HepG2 (cell line): ENCODE measurements around the gene NPDC1. TPM values are rescaled to one million over a fixed set of nuclear protein-coding genes. Genes with fewer than 3 reads are reported as not detected.

Experiments
- ARNT2 ChIP-seq: sonication (generic); formaldehyde crosslinking; IDR thresholded peaks from 2 replicates; pipeline ENCODE4 v1.8.0; 2022; ENCODE audit warnings: mild to moderate bottlenecking, low read depth, missing genetic modification reagents, moderate library complexity
- BCLAF1 ChIP-seq: fragments of 450-650 bp; IDR thresholded peaks from 2 replicates; pipeline ENCODE4 v1.6.1; 2017; ENCODE audit warnings: mild to moderate bottlenecking
- DZIP1 ChIP-seq: sonication (generic); formaldehyde crosslinking; IDR thresholded peaks from 2 replicates; pipeline ENCODE4 v1.5.0; 2020; ENCODE audit warnings: mild to moderate bottlenecking, missing genetic modification reagents
- ETS1 ChIP-seq: sonication (generic); formaldehyde crosslinking; IDR thresholded peaks from 2 replicates; pipeline ENCODE4 v1.4.0; 2020; ENCODE audit warnings: missing genetic modification reagents
- ETV5 ChIP-seq: IDR thresholded peaks from 2 replicates; pipeline ENCODE4 v1.6.1; 2018; ENCODE audit warnings: missing biosample characterization, missing genetic modification reagents, inconsistent platforms, borderline replicate concordance
- FLYWCH1 ChIP-seq: sonication (generic); formaldehyde crosslinking; IDR thresholded peaks from 2 replicates; pipeline ENCODE4 v1.8.1; 2023; ENCODE audit warnings: mild to moderate bottlenecking, missing genetic modification reagents
- NCOR1 ChIP-seq: fragments of 200-600 bp; sonication (generic); IDR thresholded peaks from 2 replicates; pipeline ENCODE4 v1.7.0; 2017; ENCODE audit warnings: antibody characterized with exemption, low read length, borderline replicate concordance
- POLR2A ChIP-seq, 2 experiments: IDR thresholded peaks; 2 replicates each; pipeline ENCODE4 v1.6.1; 2011; ENCODE audit warnings: low read depth in 2 of 2, low read length in 2 of 2, mild to moderate bottlenecking in 1 of 2, moderate library complexity in 1 of 2; ENCODE audit not compliant: insufficient read depth in 1 of 2
- SMAD9 ChIP-seq: sonication (generic); formaldehyde crosslinking; IDR thresholded peaks from 2 replicates; pipeline ENCODE4 v1.5.1; 2020; ENCODE audit warnings: mild to moderate bottlenecking, missing genetic modification reagents
- STAT6 ChIP-seq: sonication (generic); formaldehyde crosslinking; IDR thresholded peaks from 2 replicates; pipeline ENCODE4 v1.4.0; 2020; ENCODE audit warnings: missing genetic modification reagents, mild to moderate bottlenecking, borderline replicate concordance
- TGIF2 ChIP-seq: IDR thresholded peaks from 2 replicates; pipeline ENCODE4 v1.6.1; 2016; ENCODE audit warnings: control low read depth, missing compliant biosample characterization
- ZBTB39 ChIP-seq: sonication (generic); formaldehyde crosslinking; IDR thresholded peaks from 2 replicates; pipeline ENCODE4 v1.5.0; 2020; ENCODE audit warnings: missing genetic modification reagents
- ZNF124 ChIP-seq: sonication (generic); formaldehyde crosslinking; IDR thresholded peaks from 2 replicates; pipeline ENCODE4 v1.4.0; 2020; ENCODE audit warnings: missing genetic modification reagents
- ZNF205 ChIP-seq: IDR thresholded peaks from 2 replicates; pipeline ENCODE4 v1.6.1; 2018; ENCODE audit warnings: missing biosample characterization, missing genetic modification reagents
- ZNF225 ChIP-seq: sonication (generic); formaldehyde crosslinking; IDR thresholded peaks from 2 replicates; pipeline ENCODE4 v1.4.0; 2020; ENCODE audit warnings: mild to moderate bottlenecking, missing genetic modification reagents
- ZNF230 ChIP-seq: sonication (generic); formaldehyde crosslinking; IDR thresholded peaks from 2 replicates; pipeline ENCODE4 v1.4.0; 2020; ENCODE audit warnings: mild to moderate bottlenecking, missing genetic modification reagents
- ZNF549 ChIP-seq: sonication (generic); formaldehyde crosslinking; IDR thresholded peaks from 2 replicates; pipeline ENCODE4 v1.5.0; 2020; ENCODE audit warnings: missing genetic modification reagents
- ZNF746 ChIP-seq: sonication (generic); formaldehyde crosslinking; IDR thresholded peaks from 2 replicates; pipeline ENCODE4 v1.8.0; 2022; ENCODE audit warnings: mild to moderate bottlenecking, missing genetic modification reagents
- ZNF878 ChIP-seq: sonication (generic); formaldehyde crosslinking; IDR thresholded peaks from 2 replicates; pipeline ENCODE4 v1.8.1; 2023; ENCODE audit warnings: mild to moderate bottlenecking, missing genetic modification reagents, moderate library complexity
- ZSCAN25 ChIP-seq: sonication (generic); formaldehyde crosslinking; IDR thresholded peaks from 2 replicates; pipeline ENCODE4 v1.8.0; 2022; ENCODE audit warnings: mild to moderate bottlenecking, missing genetic modification reagents
- polyA plus RNA-seq, 8 experiments: library from polyadenylated mRNA; depleted of rRNA in 3 of 8; stranded (reverse) in 7 of 8; unstranded in 1 of 8; fragments of >200 nt; fragmentation: Illumina TruSeq in 4 of 8; extraction: Trizol in 4 of 8; gene quantifications; 2 replicates each; pipeline versions ENCODE4 v1.2.1 to v1.2.3, GENCODE V29; 2011 to 2016; ENCODE audit warnings: low read depth in 4 of 8, missing spikeins in 1 of 8, mixed read lengths in 1 of 8; ENCODE audit not compliant: insufficient read depth in 1 of 8
- total RNA-seq, 5 experiments: library from RNA; depleted of rRNA; stranded (reverse); fragments of >200 nt; fragmentation: Illumina TruSeq; extraction: Trizol; gene quantifications; 2 replicates each; pipeline ENCODE4 v1.2.3, GENCODE V29; 2016; ENCODE audit warnings: low read depth in 1 of 5

The NPDC1 gene
- total and polyA plus RNA-seq, 2 of the 13 experiments (the other 11 are each of a cell fraction or from before 2014, with no cell fraction given): 0.84 to 5.4 TPM

GRCh38 chr9:137062384-137062783 lies 16.4 kb upstream of the NPDC1 start (continued):
- TF ChIP-seq STAT6 (CRISPR knock-in tag): no peak
- no peak for TF ChIP-seq ZBTB39 (CRISPR knock-in tag)
- TF ChIP-seq ZNF549 (CRISPR knock-in tag): no peak
- peak; percentile 21; the same call in 1 of the 2 replicates for TF ChIP-seq ETV5 (CRISPR knock-in tag)
- TF ChIP-seq POLR2A (IDR thresholded peaks at IDR 0.05; ENCODE audit: insufficient read depth in 1 of 2, low read depth in 2 of 2, low read length in 2 of 2): no peak
- TF ChIP-seq ZNF205 (CRISPR knock-in tag): no peak
- TF ChIP-seq SMAD9 (CRISPR knock-in tag): no peak
- no peak for TF ChIP-seq ZNF746 (CRISPR knock-in tag)
- TF ChIP-seq ETS1: no peak
- TF ChIP-seq ZNF225 (CRISPR knock-in tag): no peak
- no peak for TF ChIP-seq FLYWCH1 (CRISPR knock-in tag)
- TF ChIP-seq ZNF878 (CRISPR knock-in tag): no peak
- TF ChIP-seq ZNF230: no peak
- no peak for TF ChIP-seq DZIP1 (CRISPR knock-in tag)
- no peak for TF ChIP-seq BCLAF1
- TF ChIP-seq ZNF124 (CRISPR knock-in tag): no peak
- TF ChIP-seq ZSCAN25 (CRISPR knock-in tag): no peak
- TF ChIP-seq ARNT2 (CRISPR knock-in tag): no peak
- no peak for TF ChIP-seq TGIF2 (CRISPR knock-in tag)
- no peak for TF ChIP-seq NCOR1
